NK-92 treated with Interleukin-12 subunit alpha and Interleukin-12 subunit beta, amount 100 ng/mL, for 24 hours (cell line): Measurements from ENCODE around the gene PBOV1.

Source experiments
- DNase-seq: peaks from one replicate; lab custom pipeline; 2025; lab: John Stamatoyannopoulos, UW

PBOV1 gene

GRCh38 chr6:138204303-138204702 is 14.0 kb downstream of the PBOV1 start:
- DNase-seq = no peak

GRCh38 chr6:138203315-138203714 is 15.0 kb downstream of the PBOV1 start:
- no peak for DNase-seq

DNA sequence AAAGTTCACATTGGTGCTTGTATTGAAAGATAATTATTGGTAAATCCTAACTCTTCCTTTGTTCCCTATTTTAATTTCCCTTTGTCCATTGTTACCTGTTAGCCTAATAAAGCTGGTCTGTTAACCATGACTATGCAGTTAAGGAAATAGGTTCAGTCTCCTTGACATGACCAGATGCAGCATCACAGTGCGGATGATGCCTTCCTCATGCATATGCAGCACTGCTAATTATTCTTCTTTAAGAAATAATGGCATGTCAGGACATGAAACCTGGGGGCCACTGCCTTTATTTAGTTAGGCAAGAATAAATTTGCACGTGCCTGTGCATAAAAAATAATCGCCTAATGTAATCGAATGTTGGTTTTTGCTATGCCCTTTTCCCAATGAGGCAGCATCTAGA is 16.5 kb downstream of the PBOV1 start:
- no peak for DNase-seq

- DNase-seq = no peak
Observed at GRCh38 chr6:138198430-138199091, 19.7 kb downstream of the PBOV1 start.

- DNase-seq = no peak
Observed at GRCh38 chr6:138197570-138197969, 20.7 kb downstream of the PBOV1 start.

- DNase-seq = no peak
Observed at GRCh38 chr6:138196122-138196738, 22.1 kb downstream of the PBOV1 start.

- no peak for DNase-seq
Observed at GRCh38 chr6:138194287-138194686, 24.0 kb downstream of the PBOV1 start.

DNA sequence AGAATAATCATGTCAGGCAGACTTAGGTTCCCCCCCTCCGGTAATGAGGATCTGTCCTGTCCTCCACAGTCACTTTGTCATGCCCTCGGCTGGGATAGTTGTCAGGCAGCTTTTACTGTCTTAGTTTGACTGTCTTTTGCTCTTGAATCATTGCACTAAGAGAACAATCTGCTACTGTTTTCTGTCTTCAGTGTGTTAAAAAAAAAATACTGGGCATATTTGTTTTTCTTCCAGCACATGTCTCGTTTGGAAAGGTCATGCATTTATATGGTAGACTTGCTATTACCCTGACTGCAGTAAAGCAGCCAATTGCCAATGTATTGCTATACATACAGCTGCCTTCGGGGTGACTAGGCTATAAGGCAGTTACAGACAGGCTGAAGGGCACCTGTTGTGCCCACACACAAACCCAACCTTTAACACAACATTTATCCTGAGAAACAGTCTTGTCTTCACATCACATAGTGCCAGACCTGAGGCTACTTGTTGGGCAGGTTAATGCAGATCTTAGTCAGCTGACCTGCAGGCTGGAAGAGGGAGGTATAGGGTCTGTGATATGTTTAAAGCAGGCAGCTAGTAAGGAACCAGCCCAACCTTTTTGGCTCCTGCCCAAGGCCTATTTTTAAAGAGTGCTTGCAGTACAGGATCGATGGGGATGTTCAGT is 29.9 kb downstream of the PBOV1 start:
- no peak for DNase-seq

- no peak for DNase-seq
Observed at GRCh38 chr6:138187156-138187555, 31.1 kb downstream of the PBOV1 start.

DNA sequence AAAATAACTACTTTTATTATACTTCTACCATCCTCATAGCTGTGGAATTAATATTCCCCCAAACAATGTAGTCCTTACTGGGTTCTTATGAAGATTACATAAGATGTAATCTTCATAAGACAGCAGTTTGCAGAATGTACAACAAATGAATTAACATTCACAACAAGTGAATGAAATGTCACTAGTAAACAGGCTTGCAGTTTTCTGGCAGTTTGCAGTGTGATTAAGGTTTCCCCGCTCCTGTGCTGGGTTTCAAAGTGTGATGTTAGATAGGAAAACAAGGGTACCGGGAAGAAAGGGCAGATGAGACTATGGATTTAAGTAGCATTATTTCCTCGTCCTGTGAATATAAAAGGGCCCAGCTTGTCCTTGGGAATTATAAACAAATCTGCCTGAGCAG is 34.1 kb downstream of the PBOV1 start:
- no peak for DNase-seq

GRCh38 chr6:138183790-138184134 is 34.5 kb downstream of the PBOV1 start:
- DNase-seq = no peak

- DNase-seq = no peak
Observed at GRCh38 chr6:138182939-138183789, 35.1 kb downstream of the PBOV1 start.

- no peak for DNase-seq
Observed at GRCh38 chr6:138176652-138177232, 41.5 kb downstream of the PBOV1 start.

DNA sequence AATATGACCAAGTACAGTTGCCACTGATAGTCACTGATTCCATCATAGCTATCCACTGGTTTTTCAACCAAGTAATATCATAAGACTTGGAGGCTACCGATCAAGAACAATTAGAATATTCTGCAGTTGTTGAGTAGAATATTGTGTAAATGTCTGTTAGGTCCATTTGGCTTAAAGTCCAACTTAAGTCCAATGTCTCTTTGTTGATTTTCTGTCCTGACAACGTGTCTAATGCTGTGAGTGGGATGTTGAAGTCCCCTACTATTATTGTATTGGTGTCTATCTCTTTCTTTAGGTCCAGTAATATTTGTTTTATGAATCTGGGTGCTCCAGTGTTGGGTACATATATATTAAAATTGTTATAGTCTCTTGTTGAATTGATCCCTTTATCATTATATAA is 42.7 kb downstream of the PBOV1 start:
- DNase-seq = no peak
